T-helper 2 cell (primary cell): ENCODE measurements around the gene MGLL.

Experiments used
- DNase-seq, 5 experiments: peaks; one replicate each; pipeline versions ENCODE4 v3.0.0 to v3.0.0-alpha.2; 2012 to 2022

Gene MGLL

DNA sequence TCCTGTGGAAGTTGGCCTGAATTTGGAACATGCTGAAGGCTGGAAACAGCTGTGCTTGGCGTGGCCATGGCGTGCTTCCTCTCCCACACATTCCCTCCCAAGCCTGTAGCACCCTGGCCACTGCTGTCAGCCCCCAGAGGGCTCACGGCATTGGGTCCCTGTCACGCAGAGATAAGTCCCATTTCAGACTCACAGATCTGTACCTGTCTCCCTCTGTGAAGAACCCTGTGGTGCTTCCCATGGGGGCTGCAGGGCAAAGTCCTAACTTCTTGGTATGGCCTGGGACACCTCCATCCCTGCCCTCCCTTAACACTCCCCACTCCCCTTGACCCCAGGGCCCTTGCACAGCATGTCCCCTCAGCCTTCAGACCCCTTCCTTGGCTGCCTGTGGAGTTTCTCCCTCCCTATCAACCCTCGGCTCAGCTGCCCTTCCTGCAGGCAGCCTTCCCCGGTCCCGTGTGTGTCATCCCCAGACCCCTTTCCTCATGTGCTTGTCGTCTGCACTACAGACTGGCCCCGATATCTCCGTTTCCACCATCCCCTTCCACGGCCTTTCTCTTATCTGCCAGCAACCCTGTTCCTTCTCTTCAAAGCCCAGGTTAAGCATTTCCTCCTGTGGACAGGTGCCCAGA lies 120.9 kb downstream of the MGLL start:
- no peak for DNase-seq

DNA sequence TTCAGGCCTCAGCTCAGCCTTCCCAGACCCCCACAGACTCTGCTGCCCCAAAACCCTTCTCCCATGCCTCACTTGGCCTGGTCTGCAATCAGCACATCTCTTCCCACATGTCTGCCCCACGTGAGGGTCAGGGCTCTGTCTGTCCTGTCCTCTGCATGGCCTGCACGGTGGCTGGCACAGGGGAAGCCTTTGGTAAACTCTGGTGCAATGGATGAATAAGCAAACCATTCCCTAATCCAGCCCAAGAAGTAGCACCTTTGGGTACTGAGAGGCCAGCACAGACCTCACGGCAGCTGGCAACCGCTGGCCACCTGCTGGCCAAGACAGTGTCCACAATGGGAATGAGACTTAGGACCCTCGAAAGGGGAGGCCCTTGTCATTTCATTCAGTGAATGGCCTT lies 121.9 kb downstream of the MGLL start:
- no peak for DNase-seq

DNA sequence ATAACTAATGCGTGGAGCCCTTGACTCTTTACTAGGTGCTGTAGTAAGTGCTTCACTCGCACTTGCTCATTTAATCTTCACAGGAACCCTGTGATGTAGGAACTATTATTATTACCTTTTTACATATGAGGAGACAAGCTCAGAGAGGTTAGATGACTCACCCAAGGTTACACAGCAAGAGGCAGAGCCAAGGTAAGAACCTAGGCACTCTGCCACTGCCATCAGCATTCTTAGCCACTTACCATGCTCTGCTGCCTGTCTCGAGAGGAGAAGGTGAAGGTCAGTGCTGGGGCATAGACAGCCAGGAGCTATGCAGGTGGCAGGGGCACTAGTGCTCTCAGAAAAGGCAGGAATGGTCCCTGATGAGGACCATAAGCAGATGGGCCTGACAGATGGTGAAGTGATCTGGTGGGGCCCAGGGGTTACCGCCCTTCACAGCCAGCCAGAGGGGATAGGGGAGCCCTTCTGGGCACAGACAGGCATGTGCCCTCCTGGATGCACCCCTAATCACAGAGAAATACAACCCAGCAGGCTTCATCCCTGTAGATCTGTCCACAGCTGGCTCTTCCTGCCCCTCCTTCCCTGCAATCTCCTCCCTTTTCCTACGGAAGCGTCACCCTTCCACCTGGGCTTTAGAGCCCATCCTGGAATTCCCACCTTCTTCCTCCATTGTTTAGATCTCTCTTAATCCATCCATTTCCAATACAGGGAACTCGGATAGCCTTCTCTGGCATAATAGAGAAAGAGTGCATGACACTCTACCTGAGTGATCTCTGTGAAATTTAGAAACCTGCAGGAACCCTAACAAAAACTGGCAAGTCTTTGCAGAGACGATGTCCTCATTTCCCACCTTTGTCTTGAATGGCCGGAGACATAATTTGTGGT lies 122.7 kb downstream of the MGLL start:
- no peak for DNase-seq

DNA sequence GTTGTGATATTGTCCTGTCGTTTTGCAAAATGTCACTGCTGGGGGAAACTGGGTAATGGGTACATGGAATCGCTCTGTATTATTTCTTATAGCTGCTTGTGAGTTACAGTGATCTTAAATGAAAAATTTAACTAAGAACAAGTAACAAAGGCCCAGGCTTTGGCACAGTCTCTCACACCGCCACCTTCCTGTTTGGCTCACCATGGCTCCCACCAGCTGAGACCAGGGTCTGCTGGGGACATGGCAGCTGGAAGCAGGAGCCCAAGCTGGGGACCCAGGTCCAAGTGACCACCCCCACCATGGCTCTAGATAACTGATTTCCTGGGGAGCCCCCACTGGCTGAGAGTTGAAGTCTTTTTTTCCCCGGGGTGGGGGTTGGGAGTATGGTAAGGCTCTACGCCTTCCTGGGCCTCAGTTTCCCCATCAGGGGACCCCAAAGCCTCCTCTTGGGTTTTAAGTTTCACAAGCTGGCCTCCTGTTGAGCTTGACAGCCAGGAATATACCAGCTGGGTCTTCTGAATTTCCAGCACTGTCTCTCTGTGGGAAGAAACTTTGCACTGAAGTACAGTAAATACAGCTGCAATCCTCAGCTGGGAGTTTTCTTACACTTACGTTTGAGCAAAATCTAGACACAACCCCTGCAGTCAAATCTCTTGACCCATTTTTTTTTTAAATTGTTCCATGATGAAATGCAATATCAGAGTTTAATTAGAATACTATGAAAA lies 123.5 kb downstream of the MGLL start:
- no peak for DNase-seq

DNA sequence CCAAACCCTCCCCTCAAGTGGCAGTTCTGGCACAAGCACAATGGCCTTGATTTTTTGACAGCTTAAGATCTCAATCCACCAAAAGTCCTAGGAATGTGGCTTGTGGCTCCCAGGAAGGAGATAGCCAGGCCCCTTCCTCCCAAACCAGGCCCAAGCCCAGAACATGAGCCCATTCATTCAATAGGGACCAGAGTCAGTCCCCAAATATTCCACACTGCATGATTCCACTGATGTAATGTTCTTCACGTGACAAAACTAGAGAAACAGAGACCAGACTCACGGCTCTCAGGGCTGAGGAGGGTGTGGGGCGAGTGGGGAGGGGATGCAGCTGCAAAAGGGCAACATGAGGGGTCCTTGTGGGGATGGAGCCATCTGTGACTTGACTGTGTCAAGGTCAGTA lies 124.0 kb downstream of the MGLL start:
- DNase-seq: no peak

DNA sequence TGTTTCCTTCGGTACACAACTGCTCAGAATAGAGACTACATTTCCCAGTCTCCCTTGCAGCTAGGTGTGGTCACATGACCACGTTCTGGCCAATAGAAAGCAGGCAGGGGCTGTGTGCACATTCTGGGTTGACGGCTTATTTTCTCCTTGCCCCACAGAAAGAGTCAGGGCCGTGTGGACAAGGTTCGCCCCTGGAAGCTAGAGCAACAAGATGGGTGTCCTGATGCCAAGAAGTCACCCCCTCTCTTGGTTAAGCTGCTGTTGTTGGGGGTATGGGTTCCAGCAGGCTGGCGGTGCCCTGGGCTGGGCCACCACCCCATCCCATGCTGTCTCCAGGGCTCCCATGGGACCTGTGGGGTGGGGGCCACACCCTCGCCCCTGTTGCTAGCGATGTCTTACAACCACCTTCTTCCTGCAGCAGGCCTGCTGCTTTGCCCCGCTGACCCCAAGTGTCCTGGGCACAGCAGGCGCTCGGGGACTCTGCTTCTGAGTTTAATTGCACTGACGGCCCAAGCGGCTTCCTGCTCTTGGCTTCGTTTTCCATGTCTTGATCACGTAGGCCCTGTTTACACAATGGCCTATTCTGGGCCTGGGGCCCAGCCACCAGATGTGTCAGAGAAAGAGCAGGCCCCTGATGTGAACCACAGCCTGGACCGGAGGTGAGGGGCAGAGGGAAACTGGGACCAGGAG lies 124.6 kb downstream of the MGLL start:
- DNase-seq: peak in 3 of 5 experiments; percentile 14 to 65 (median 30)

DNA sequence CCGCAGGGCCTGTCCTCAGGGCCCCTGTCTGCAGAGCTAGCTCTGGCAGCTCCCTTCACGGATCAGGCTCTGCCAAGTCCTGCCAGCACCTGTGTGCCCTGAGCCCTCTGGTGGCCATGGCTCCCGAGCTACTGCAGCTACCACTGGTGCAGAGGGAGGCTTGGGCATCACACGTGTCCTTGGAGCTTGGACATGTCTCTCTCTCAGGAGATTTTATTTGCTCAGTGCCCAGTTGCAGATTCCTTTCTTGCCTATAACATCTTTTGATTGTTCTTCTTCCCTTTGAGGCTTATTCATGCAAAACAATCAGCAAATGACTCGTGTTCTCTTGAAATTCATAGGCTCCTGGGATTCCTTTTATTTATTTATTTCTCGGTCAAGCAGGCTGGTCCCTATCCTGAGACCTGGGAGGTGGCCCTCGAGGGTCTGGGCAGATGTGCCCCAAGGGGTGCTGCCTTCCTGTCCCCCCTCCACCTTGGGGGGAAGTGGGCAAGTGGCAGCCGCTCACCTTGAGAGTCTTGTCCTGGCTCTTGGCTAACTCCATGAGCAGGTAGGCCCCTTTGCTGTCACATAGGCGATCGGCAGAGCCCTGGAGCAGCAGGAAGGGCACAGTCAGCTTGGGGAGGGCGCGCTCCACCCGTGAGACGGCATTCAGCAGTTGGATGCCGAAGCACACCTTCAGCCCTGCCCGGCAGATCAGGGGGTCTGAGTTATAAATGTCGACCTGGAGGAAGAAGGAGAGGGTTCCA lies 127.7 kb downstream of the MGLL start:
- DNase-seq: peak in 2 of 5 experiments; percentile 37 to 64

DNA sequence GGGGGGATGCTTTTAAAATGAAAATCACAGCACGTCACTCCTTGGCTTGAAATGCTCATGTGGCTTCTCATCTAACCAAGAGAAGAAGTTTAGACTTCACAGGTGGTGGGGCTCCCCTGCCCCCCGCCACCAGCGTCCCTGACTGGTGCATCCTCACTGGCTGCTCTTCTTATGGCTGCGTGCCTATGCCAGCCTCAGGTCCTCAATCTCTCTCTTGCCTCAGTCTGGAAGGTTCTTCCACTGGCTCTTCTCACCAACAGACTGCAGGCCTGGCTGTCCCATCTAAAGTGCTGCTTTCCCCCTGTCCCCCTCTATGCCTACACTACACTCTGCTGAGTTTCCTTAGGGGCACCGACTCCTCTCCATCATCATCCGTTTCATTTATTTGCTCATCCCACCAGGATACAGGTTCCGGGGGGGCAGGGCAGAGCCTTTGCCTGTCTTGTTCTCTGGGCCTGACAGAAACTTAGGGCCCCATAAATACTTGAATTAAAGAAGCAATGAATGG lies 128.9 kb downstream of the MGLL start:
- DNase-seq: no peak

DNA sequence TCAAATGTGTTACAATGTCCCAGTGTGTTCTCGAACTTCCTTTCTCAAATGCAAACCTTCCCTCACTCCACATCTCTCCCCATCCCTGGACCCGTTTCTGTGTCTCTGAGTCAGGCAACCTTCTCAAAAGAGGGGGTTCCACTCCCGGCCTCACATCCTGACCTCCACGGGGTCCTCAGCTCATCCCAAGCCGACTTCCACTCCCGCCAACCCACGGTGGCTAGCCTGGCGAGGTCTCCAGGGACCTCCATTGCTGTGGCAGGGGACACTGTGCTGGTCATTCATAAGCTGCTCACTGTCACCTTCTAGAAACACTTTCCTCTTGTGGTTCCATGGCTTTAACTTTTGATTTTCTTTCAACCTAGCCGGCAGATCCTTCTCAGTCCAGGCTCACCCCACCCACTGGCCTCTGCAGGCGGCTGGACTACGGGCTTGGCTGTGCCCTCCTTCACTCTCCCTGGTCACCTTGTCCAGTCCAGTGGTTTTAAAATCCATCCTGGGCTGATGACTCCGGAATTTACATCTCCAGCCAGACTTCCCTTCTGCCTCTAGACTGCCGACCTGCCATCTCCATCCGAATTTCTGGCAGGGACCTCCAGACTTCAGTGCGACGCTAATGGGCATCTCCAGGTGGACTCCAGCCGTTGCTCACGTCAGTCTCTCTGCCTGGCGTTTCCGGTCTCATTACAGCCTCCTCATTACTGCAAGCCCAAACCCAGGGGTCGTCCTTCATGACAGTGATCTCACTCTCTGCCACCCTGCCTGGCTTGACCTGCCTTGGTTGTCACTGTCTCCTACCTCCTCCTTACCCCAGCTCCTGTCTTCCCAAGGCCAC lies 129.6 kb downstream of the MGLL start:
- no peak for DNase-seq

DNA sequence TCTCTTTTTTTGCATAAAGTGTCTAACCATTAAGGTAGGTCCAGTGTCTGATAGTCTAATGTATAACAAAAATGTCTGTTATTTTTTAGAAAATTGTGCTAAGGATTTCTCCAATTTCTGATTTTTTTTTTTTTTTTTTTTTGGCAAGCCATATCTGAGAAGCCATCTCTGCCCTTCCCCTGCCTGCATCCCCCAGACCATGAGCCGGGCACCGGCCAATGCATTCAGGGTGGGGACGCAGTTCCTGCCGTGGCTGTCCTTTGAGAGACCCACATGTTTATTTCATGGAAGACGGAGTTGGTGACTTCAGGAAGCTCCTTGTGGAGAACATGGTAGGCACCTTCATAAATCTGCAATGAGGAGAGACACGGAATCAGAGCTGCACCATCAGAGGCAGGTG lies 130.3 kb downstream of the MGLL start:
- no peak for DNase-seq

DNA sequence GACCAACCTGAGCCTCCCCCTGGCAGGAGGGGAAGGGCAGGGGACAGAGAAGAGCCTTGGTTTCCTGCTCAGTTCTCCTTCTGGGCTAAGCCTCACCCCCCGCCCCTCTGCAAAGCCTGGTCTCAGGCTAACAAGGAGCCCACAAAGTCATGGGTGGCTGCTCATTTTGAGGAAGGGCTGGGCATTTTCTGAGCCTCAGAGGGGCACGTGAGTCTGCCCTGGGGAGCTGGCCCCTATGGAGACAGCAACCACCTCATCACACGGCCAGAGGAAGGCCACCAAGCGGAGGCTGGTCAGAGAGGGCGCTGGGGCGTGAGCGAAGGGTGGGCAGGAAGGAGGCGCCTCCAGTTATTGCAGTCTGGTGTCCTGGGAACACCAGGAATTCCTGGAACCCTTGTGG lies 130.8 kb downstream of the MGLL start:
- DNase-seq: no peak

DNA sequence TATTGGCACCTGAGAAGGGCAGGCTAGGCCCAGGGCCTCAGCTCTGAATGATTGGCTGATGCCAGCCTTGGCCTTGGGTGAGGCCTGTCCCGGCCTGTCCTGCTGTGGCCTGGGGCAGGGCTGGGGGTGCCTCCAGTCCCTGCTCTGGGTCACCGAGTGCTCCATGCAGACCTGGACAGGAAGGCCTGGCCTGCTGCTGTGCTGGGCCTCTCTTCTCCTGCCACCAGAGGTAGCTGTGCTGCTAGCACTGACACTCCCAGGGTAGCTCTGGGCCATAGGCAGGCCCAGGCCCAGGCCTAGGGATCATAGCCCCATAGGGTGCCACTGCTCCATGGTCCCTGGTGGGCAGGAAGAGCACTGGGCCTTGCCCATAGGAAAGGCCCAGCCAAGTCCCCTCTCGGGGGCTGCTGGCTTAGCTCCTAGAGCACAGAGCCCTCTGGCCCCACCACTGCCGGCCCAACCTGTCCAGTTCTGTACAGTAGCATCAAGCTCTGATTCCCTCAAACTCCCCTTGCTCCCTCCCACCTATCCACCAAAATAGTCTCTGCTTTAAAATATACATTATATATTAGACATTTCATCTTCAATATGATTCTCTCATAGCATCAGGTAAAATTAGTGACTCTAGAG lies 131.4 kb downstream of the MGLL start:
- DNase-seq: peak in 1 of 5 experiments; percentile 23

DNA sequence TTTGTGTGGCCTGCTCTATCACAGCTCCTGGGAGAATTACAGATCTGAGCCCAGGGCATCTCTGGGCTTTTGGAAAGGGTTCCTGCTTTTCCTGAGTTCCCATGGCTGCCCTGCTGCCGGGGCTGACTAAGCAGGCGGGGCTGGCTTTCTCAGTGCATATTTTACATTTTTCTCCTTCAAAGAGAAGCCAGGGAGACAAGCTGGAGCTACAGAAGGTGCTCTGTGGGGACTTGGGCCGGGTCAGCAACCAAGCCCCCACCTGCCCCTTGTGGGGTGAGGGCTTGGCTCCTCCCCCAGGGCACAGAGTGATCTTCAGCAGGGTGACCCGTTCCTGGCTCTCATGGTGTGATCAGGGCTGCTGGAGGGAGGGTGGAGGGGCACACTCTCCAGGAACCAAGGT lies 132.2 kb downstream of the MGLL start:
- DNase-seq: no peak

DNA sequence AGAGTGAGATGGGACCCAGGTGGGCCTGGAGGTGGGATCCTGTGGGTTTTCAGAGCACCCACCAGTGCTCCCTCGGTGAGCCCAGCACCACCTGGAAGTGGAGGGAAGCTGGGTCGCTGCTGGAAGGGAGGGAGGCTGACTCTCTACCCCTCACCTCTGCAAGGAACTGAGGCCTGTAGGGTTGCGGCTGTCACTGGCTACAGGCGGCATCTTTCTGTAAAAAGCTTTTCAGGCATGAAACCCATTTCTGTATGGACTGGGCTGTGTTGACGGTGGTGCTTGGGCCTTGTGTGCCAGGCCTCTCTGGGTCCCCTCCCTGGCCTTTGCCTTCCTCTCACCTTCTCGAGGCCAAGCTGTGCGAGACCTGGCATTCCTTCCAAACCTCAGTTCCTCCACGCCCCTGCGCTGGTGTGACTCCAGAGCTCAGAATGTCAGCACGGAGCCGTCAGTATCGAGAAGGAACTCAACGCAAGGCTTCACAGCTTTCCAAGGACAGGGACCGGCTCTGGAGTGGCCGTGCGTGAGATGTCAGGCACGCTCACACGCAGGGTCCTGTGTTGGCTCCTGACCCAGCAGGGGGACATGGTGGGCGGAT lies 133.0 kb downstream of the MGLL start:
- DNase-seq: no peak

DNA sequence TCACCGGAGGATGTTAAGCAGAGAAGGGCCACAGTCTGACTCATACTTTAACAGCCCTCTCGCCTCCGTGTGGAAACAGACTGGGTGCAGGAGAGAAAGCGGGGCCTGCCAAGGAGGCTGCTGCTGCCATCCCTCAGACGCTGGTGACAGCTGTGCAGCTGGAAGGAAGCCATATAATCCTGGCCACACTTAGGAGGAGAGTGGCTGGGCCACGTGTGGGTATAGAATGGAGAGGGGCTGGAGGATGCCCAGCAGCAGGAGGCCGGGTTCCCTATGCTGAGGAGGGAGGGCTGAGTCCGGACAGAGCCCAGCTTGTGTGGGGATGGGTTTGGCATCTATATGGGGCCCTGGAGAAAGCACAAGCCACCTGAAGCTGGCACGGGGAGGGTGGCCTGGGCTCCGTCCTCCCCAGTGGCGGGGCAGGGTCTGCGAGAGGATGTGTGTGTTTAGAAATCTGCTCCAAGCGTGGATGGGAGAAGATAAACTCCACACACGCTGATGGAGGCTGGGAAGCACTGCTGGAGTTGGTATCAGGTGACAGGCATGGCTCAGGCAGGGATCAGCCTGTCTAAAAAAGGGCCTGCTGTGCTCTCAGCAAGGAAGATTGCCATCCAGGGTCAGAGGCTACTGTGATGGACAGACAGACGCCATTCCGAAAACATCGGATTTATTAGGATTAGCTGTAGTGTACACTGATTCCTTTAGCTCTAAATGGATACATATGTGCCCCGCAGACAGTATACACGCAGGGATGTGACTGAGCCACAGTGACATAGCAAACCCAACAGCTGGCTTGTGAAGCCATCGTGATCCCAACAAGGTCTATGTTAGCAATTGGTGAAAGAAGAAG lies 133.7 kb downstream of the MGLL start:
- no peak for DNase-seq

DNA sequence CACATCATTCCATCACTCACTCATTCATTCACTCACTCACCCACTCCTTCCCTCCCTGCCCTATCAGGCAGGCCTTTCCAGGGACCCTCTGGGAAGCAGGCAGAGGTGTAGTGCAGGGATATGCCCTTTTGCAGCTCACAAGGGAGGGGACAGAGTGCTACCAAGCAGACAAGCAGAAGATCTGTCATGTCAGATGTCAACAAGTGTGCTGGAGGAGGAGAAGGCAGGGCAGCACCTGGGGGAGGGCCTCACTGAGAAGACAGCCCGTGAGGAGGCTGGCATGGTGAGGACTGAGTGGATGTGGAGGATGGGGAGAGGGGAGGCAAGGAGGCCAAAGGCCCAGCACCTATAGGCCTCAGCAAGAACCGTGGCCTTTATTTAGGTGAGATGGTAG lies 134.3 kb downstream of the MGLL start:
- DNase-seq: no peak

DNA sequence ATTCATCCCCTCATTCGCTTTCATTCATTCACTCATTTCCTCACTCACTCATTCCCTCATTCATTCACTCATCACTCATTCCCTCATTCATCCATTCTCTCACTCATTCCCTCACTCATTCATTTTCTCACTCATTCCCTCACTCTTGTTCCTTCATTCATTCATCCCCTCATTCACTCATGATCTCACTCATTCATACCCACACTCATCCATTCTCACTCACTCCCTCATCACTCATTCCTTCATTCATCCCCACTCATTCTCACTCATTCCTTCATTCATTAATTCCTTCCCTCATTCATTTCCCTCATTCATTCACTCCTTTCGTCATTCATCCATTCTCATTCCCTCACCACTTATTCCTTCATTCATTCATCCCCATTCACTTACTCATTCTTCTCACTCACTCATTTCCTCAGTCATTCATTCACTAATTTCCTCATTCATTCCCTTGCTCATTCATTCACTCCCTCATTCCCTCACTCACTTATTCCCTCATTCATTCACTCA lies 135.0 kb downstream of the MGLL start:
- DNase-seq: no peak

DNA sequence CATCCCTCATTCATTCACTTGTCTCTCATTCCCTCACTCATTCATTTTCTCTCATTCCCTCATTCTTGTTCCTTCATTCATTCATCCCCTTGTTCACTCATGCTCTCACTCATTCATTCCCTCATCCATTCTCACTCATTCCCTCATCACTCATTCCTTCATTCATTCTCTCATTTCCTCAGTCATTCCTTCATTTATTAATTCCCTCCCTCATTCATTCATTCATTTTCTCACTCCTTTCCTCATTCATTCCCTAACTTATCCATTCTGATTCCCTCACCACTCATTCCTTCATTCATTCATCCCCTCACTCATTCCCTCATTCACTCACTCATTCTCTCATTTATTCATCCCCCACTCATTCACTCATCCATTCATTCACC lies 135.8 kb downstream of the MGLL start:
- DNase-seq: no peak
